Ramos (cell line): Measurements from ENCODE around the gene METTL15.
"Not testable (repeated sequence)": the region's sequence is repeated elsewhere in the genome, so short reads cannot be mapped to it uniquely, and the experiment has no call there.

Experiments
- in situ Hi-C: fragments of 300-500 bp; cut with MboI; formaldehyde crosslinking; loops from one replicate; pipeline ENCODE4 v1.14.3; 2022; ENCODE audit warnings: low sequenced_read_pairs; ENCODE audit not compliant: unreplicated experiment

Gene METTL15

DNA sequence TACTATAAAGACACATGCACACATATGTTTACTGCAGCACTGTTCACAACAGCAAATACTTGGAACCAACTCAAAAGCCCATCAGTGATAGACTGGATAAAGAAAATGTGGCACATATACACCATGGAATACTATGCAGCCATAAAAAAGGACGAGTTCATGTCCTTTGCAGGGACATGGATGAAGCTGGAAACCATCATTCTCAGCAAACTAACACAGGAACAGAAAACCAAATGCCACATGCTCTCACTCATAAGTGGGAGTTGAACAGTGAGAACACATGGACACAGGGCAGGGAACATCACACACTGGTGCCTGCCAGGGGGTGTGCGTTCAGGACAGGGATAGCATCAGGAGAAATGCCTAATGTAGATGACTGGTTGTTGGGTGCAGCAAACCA lies 164.1 kb downstream of the METTL15 start:
- in situ Hi-C loops, result not testable (repeated sequence)

DNA sequence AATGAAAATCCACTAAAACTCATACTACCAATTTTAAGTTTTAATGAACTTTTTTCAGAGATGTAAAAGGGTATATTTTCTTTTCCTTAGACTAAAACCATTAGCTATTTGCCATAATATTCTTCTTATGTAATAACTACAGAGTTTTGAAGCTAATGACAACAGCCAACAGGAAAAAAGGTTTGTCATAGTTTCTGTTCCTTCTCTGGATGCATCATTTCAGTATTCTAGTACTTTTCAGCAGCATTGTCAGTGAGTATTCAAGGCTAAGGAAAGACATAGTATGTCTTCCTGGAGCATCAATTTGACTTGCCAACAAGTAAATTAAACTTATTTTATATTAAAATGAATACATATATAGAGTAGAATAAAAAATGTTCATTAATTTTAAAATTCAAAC lies 166.0 kb downstream of the METTL15 start:
- in situ Hi-C loops, result no loop called here

DNA sequence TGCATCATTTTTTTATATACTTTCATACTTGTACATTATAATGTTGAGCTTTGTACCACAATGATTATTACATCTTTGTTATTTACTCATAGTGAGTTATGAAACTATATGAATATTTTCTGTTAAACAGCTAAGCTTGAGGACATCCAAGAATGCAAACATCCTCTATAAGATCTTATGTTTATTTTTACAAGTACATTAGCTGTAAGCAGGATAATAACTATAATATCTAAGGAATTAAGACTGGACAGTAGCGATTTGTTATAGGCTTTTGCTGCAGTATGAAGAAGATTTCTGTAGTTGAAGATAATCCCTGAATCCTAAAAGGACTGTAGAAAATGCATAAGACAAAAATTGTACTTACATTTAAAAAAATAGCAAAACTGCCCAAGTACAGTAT lies 176.0 kb downstream of the METTL15 start:
- in situ Hi-C loops, result no loop called here

DNA sequence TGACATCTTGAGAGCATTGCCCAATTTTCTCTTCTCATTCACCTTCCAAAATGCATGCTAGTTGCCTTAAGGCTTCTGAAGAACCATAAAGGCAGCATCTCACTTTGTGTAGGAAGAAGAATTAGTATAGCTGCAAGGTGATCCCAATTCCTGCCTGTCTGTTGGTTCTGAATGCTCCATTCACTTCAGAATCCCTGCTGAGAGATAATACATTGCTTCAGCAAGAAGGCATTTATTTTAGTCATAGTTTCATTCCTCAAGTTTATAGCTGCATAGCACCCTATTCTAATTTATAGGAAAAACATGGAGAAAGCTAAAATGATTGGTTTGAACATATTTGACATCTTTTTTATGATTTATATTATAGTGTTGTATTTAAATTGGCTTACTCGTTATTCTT lies 181.3 kb downstream of the METTL15 start:
- in situ Hi-C loops, result no loop called here

DNA sequence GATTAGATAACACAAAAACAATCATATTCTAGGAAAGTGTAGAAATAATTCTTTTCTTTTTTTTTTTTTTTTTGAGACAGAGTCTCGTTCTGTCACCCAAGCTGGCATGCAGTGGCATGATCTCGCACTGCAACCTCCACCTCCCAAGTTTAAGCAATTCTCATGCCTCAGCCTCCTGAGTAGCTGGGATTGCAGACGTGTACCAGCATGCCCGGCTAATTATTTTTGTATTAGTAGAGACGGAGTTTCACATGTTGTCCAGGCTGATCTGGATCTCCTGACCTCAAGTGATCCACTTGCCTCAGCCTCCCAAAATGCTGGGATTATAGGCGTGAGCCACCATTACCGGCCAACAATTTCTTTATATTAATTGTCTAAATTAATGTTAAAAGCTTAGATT lies 182.8 kb downstream of the METTL15 start:
- in situ Hi-C loops, result not testable (repeated sequence)

DNA sequence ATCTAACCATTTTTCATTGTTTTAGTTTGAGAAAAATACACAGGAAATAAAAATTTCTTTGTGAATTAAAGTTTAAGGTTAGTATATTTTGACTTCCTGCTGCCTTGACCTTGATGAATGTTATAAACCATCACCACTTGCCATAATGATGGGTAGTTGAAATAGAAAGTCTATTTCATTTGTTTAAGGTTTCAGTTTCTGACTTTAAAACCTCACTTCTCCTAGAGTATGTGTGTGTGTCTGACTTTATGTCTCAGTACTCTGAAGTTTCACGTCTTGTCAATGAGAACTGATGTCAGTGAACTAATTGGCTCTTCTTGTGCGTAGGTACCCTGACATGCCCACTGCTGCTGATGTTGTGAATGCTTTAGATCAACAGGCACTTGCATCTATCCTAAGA lies 188.2 kb downstream of the METTL15 start:
- in situ Hi-C loops, result no loop called here

DNA sequence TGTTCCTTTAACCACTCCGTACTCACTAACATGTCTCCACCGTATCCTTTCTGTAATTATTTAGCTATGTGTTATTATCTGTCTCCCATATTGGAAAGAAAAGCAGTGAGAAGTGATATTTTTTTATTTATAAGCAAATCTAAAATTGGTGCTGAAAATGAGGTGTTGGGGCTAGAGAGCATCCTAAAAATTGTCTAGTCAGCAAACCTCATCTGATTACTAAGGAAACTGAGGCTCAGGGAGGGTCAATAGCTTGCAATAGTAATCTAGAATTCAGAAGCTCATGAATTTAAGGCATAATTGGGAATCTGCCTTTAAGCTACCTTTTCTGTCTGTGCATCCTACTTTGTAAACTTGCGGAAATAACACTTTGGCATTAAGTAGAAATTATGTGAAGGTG lies 190.0 kb downstream of the METTL15 start:
- in situ Hi-C loops, result no loop called here

DNA sequence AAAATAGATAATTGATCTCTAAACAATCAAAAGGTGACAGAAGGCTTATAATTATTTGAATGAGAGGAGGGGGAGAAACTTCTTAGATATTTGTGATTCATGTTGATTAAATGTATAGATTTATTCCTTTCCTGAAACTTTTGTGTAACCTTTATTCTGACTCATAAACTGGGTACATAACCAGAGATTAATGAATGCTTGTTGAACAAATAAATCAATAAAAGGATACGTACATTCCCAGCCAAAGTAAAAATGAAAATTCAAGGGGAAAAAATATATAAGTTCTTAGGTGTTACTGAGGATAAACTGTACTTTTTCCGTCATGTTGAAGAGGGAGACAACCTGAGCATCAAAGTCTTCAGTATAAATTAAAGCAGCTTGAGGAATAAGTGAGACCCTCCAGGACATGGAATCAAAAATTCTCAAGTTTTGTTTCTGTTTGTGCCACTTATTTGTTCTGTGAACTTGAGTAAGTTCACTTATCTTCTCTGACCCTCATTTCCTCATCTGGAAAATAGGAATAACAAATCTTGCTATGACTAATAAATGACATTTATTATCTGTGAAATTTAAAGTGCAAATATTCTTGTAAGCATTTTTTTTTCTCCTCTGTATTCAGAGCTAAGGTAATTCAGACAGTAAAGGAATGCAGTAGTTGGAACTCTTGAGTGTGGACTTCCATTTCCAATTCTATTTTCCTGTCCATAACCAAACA lies 195.4 kb downstream of the METTL15 start:
- in situ Hi-C loops, result no loop called here

DNA sequence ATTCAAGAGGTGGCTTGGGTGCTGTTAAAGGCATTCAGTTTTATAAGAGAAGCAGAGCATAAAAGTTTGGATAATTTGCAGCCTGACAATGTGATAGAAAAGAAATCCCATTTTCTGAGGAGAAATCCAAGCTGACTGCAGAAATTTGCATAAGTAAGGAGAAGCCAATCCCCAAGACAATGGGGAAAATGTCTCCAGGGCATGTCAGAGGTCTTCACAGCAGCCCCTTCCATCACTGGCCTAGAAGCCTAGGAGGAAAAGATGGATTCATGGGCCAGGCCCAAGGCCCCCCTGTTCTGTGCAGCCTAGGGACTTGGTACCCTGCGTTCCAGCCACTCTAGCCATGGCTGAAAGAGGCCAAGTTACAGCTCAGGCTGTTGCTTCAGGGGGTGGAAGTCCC lies 207.3 kb downstream of the METTL15 start:
- in situ Hi-C loops, result no loop called here

DNA sequence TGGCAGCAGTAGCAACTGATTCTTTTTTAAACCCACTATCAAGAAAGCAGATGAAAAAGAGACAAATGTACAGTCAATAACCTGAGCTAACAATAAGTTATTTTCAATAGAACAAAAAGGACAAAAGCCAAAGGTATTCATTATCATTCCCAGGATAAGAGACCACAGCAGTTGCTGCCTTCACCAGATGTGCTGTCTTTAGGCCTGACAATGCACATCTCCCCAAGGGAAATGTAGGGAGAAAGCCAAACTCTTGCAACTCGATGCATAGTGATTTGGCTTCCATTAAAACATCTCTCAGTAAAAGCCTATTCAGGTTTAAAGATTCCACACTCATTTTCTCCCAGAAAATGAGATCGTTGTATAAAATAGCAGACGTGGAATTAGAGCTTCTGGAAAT lies 210.7 kb downstream of the METTL15 start:
- in situ Hi-C loops, result no loop called here

DNA sequence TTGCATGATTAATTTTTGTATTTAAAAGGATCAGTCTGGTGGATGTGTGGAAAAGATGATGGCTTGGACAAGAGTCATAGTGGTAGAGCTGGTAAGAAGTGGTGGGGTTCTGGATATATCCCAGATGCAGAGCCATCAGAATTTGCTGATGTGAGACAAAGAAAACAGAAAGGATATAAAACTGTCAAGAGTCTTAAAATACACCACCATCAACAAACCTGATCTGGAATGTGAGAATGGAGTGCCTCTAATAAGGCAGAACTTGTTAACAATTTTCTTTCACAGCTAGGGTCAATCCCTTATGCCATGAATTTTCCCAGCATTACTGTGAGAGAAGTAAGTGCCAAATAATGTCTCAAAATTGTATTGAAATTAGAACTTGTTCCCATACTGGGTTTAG lies 215.4 kb downstream of the METTL15 start:
- in situ Hi-C loops, result no loop called here

DNA sequence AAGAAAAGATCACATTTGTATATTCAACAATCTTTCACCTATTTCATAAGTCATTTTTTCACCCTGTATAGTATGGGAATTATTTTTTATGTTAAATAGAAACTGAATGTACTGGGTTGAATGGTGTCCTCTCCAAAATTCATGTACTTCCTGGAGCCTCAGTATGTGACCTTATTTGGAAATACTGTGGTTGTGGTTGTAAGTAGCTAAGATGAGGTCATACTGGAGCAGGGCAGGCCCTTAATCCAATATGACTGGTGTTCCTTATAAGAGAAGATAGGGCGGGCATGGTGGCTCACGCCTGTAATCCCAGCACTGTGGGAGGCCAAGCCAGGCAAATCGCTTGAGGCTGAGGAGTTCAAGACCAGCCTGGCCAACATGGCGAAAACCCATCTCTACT lies 224.2 kb downstream of the METTL15 start:
- in situ Hi-C loops, result not testable (repeated sequence)

DNA sequence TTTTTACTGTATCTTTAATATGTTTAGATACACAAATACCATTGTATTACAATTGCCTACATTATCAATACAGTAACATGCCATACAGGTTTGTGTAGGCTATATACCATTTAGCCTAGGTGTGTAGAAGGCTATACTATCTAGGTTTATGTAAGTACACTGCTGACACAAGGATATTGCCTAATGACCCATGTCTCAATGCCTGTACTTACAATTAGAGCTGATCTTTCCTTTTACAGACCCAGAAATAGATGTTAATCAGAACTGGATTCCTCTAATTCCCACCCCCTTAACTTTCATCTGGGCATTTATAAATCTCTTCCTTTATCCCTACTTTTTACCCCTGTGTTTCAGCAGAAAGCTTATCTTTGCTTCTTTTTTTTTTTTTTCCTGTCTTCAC lies 229.5 kb downstream of the METTL15 start:
- in situ Hi-C loops, result no loop called here

DNA sequence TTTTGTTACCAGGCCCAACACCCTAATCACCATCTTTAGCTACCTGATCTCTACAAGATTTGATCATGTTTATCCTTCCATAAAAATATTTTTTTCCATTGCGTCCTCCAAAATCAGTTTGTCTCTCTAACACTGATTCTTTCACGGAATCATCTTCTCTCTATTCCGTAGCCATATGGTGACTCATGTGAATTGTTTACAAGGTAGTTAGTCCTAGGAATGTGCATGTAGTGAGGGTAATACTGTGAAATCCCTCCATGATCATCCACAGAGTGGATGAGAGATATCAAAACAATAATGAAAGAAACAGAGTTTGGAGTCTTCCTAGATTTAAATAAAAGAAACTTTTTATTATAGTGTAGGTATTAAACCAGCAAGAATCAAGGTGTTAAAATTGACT lies 230.2 kb downstream of the METTL15 start:
- in situ Hi-C loops, result no loop called here

DNA sequence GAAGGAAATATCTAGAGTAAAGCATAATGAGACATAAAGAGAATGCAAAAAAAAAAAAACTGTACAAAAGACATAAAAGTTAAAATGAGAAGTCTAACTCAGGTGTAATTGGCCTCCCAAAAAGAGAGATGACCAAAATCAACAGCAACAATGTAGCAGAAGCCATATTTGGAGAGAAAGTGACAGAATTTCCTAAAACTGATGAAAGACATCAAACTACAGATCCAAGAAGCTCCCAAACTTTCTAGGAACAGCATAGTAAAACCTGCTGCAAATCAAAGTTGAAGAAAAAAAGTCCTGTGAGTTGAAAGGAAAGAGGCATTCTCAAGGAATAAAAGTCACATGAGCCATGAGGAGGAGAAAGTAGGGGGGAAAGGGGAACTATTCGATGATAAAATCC lies 231.3 kb downstream of the METTL15 start:
- in situ Hi-C loops, result no loop called here

DNA sequence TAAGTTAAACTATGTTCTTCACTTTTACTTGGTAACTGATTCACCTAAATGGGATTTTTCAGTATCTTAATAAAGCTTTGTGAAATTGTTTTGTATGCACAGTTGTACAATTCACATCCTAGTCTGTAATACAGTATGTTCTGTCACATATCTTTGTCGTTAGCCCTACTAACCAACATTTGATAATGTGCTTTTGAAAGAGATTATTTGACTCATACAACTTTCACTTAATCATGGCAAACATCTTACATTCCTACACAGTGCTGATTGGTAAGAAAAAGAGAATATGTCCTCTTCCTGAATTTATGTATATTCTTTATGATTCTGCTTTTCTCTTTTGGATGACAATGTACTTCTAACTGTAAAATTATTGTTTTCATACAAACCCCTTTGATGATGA lies 234.5 kb downstream of the METTL15 start:
- in situ Hi-C loops, result no loop called here

DNA sequence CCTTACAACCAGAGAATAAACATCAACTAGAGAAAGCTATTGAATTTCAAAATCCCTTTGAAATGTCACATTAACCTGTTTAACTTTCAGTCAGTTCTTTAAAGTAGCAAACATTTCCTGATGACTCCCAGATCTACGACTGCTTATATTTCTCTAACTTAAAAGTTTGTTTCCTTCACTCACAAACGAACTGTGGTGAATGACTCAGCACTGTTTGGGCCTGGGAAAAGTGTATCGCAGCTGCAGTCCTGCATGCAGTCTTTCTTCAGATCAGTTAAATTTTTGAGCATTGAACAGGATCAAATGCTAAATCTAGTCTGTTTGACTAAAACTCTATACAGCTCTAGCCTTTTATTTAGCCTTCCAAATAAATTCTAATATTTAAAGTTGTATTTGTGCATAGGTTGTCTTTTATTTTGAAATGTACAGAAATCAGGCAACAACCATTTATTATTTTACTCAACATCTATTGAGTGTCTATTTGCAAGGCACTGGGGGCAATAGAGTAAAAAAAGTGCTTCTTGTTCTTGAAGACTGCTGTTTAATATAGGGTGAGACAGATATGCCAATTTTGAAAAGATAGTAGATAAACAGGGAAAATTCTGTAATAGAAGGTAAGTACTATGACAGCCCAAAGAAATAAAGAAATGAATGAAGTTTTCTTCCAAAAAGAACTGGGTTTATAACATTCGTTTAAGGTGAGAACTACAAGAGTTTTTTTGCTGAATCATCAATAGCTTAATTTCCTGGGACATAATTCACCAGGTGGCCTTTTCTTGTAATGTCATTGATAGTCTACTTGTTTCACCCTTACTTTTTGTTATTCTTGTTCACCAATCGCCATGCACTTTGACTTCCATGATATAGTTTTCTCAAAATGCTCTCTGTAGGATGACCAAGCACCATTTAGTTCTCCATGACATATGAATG lies 235.4 kb downstream of the METTL15 start:
- in situ Hi-C loops, result no loop called here

DNA sequence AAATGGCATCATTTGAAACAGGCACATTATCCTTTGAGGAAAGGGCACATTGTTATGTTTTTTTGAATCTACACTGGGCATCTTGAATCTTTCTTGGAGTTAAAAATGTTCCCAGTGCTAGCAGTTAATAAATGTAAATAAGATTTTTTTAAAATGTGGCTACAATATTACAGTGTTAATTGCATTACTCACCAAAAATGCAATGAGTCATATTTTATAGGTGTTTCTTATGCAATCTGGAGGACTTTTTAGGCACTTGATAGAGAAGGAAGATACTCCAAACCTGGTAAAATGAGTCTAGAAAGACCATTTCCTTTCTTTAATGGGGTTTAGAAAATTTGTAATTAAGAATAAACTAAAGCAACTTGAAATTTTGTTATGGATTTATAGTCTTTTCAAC lies 238.0 kb downstream of the METTL15 start:
- in situ Hi-C loops, result no loop called here

DNA sequence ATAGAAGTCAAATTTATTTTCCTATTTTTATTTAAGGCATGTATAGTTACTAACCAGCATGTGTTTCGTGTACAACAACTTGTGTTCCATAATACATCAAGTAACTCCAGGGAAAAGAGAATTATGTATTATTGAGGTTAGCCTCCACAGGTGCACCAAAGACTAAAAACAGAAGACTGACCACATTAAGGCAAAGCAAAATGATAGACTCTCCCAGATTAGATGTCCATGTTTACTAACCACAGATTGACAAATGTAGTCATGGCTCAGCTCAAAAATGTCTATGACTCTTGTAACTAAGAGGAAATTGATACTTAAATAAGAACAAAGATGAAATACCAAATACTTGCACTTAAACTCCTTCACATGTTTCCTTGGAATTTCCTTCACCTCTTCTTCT lies 238.5 kb downstream of the METTL15 start:
- in situ Hi-C loops, result no loop called here

DNA sequence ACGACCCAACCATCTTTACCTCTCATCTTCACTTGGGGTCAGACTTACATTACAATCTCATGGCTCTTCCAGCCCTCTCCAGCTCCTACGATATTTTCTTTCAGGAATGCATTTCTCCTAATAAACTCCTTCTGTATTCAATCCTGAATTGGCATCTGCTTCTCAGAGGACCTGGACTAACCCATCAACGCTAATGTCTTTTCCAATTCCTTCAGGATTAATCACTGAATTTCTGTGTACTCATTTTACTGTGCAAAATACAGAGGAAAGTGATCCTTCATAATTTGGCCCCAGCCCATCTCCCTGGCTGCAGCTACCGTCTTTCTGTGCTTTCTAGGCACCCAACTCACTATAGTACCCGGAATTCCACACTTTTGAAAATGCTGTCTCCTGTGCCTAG lies 239.2 kb downstream of the METTL15 start:
- in situ Hi-C loops, result no loop called here

DNA sequence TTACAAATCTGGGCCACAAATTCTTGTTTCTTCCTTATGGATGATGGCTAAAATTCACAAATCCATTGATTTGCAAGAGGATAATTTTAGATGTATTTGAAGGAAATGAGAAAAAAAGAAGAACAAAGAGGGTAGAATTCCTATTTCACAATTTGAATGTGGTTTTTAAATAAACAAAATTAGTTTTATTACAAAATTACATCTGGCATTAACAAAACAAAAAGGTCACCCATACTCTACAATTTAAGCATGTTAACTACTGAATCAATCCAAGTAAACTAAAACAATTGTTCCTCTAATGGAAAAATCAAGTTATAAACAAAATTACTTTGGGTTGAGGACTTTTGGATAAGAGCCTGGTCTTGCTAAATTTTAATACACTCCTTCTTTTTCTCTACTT lies 242.0 kb downstream of the METTL15 start:
- in situ Hi-C loops, result no loop called here

DNA sequence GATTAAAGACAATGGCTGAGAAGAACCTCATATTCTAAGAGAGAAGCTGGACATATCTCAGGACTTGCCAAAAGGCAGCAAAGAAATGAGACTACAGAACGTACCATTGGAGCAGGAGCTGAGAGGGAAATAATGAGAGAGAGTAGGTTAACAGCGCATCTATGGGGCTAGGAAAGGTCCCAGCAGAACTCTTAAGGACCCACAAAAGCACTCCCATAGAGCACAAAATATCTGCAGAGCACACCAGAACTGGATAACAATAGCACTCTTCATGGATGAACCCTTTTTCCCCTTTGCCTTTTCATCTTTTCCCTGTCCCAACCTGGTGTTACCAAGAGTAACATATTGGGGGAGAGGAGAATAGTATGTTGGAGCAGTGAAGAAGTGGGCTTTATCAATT lies 245.8 kb downstream of the METTL15 start:
- in situ Hi-C loops, result no loop called here
